Measurements from ENCODE around the gene MTUS2.
"Not testable (repeated sequence)": the region's sequence is repeated elsewhere in the genome, so short reads cannot be mapped to it uniquely, and the experiment has no call there.

The MTUS2 gene

GRCh38 chr13:28964052-28964451, 143.9 kb downstream of the MTUS2 start:
- FAIRE-seq, result no peak

GRCh38 chr13:28964803-28965202, 144.7 kb downstream of the MTUS2 start:
- FAIRE-seq, result no peak

GRCh38 chr13:28967029-28967915, 147.1 kb downstream of the MTUS2 start:
- no peak for FAIRE-seq

- FAIRE-seq, result no peak
Measured at GRCh38 chr13:28976195-28976594, 156.1 kb downstream of the MTUS2 start.

- FAIRE-seq, result no peak
Measured at GRCh38 chr13:28976636-28977035, 156.5 kb downstream of the MTUS2 start.

GRCh38 chr13:28978574-28978973, 158.4 kb downstream of the MTUS2 start:
- no peak for FAIRE-seq

GRCh38 chr13:28981530-28981929, 161.4 kb downstream of the MTUS2 start:
- FAIRE-seq, result no peak

- FAIRE-seq, result no peak
Measured at GRCh38 chr13:28983641-28984040, 163.5 kb downstream of the MTUS2 start.

GRCh38 chr13:28984326-28984725, 164.2 kb downstream of the MTUS2 start:
- no peak for FAIRE-seq

- no peak for FAIRE-seq
Measured at GRCh38 chr13:28984825-28985224, 164.7 kb downstream of the MTUS2 start.

GRCh38 chr13:28990378-28990777, 170.2 kb downstream of the MTUS2 start:
- not testable (repeated sequence) for FAIRE-seq

- FAIRE-seq, result no peak
Measured at GRCh38 chr13:28991764-28992163, 171.6 kb downstream of the MTUS2 start.

GRCh38 chr13:29000826-29001225, 180.7 kb downstream of the MTUS2 start:
- no peak for FAIRE-seq

- FAIRE-seq, result no peak
Measured at GRCh38 chr13:29005035-29005762, 185.1 kb downstream of the MTUS2 start.

GRCh38 chr13:29005763-29006120, 185.6 kb downstream of the MTUS2 start:
- FAIRE-seq, result no peak

GRCh38 chr13:29006359-29006850, 186.3 kb downstream of the MTUS2 start:
- FAIRE-seq, result no peak

GRCh38 chr13:29008296-29008695, 188.2 kb downstream of the MTUS2 start:
- no peak for FAIRE-seq

GRCh38 chr13:29020314-29020713, 200.2 kb downstream of the MTUS2 start:
- FAIRE-seq, result no peak

GRCh38 chr13:29021311-29021710, 201.2 kb downstream of the MTUS2 start:
- no peak for FAIRE-seq

- no peak for FAIRE-seq
Measured at GRCh38 chr13:29021717-29022116, 201.6 kb downstream of the MTUS2 start.

GRCh38 chr13:29022410-29022809, 202.3 kb downstream of the MTUS2 start:
- FAIRE-seq, result no peak

GRCh38 chr13:29022968-29023367, 202.8 kb downstream of the MTUS2 start:
- no peak for FAIRE-seq

GRCh38 chr13:29024783-29025182, 204.6 kb downstream of the MTUS2 start:
- no peak for FAIRE-seq

- no peak for FAIRE-seq
Measured at GRCh38 chr13:29028868-29029267, 208.7 kb downstream of the MTUS2 start.

Data from colon (tissue), 2 donors.